GM18505 (cell line): ENCODE data around the gene SNX20.

ENCODE experiments used
- ATAC-seq: cut with Tn5 transposase; IDR thresholded peaks from one replicate; pipeline ENCODE4 v1.9.1; 2021; ENCODE audit not compliant: unreplicated experiment
- POLR2A ChIP-seq: IDR thresholded peaks from 4 replicates; pipeline ENCODE4 v1.6.1; 2011; ENCODE audit warnings: borderline replicate concordance; ENCODE audit not compliant: insufficient read depth, insufficient read length; ENCODE audit errors: extremely low read depth

The SNX20 gene

DNA sequence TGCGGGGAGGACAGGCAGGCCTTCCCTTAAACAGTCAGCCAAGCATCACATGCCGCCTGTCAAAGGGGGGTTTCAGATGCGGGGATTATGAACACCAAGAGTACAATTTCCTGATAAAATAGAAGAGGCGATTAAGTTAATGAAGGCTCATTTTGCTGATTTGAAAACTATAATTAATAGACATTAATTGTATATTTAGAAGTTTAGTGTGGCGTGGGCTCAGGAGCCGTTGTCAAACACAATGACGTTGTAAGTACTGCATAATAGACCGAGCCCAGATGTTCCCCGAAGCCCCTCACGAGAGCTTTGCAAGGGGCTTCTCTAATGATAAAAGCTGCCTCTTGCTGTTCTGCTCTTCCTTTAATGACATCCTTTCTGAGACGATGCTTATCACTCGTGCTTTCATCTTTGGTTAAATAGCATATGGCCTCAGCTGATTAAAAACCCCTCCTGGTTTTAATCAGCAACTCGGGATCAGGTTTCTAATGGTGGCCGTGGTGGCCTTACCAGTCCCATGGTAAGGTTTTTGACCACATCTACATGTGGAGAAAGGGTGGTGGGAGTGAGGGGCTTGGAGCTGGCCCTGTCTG is 28.2 kb downstream of the SNX20 start:
- no peak for ATAC-seq
- no peak for TF ChIP-seq POLR2A

DNA sequence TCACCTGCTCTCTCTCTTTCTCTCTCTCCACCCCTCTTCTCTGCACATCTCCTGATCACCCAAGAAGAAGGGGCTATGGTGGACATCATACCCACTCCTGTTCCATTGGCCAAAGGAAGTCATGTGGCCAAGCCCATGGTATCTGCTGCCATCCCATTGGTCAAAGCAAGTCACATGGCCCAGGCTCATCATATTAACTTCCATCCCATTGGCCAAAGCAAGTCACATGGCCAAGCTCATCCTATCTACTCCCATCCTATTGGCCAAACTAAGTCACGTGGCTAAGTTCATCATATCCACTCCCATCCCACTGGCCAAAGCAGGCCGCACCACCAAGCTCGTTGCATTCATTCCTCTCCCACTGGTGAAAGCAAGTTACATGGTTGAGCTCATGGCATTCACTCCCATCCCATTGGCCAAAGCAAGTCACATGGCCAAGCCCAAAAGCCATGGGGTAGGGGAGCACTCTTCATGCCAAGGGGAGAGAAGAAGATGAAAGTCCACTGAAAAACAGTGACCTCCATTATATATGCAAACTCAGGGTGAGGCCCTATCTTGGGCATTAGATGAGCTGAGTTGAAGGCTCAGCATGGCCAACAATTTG is 29.2 kb downstream of the SNX20 start:
- no peak for ATAC-seq
- no peak for TF ChIP-seq POLR2A

DNA sequence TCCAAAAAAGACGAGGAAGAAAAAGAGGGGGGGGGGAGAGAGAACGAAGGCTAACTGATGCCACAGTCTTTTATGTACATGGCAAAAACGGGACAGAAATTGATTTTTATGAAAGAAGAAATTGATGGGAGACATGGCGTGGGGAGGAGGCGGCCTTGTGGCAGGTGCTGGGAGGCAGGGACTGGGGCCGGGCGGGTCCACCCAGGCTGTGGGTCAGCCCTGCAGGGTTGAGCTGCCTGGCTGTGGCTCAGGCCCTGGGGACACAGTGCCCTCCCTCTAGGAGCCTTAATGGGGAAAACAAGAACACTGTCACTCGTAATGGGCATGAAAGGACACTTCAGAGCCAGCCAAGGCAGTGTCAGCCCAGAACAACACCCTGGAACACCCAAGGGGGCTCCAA is 34.8 kb downstream of the SNX20 start:
- TF ChIP-seq POLR2A: no peak
- ATAC-seq: no peak

DNA sequence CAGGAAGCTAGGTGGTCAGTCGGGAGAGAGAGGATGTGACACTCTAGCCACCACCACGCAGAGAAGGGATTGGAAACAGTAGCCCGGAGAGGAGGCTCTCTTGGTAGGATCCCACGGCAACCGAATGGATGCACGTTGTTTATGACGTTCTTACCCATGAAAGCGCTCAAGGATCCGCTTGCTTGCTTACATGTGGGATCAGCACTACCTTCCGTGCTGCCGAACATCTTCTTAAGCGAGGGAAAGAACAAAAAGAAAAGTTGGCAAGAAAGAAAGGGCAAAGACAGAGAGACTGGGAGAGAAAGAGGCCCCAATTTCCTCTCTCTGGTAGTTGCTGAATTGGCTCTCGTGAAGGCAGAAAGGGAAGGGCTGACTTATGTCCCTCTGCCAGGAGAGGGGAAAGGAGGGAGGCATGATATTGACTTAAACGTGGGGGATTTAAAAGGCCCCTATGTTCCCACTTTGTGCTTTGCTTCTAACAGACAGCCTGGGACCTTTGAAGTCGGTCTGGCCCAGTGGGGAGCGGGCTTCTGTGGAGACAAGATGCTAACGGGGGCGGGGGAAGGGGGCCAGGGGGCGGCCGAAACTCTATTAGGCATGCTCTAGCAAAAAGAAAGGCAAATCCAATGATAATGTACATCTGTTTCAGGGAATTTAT is 35.4 kb downstream of the SNX20 start:
- no peak for ATAC-seq
- TF ChIP-seq POLR2A: no peak

DNA sequence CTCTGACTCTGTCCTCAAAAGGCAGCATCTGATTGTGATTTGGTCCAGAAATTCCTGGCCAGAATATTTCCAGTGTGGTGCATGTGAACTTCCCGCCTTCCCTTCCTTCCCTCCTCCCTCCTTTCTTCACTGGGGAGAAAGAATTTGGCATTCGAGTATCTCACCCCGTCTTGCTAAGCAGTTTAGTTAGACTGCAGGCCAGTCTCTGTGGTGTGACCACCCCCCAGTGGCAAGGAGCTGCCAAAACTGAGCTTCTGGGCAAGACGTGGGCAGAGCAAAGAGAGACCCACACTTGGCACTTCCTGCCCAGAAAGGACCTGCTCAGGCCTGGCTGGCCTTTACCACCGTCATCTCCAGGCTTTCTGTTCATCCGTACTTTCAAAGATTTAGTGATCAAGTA is 36.4 kb downstream of the SNX20 start:
- TF ChIP-seq POLR2A: no peak

DNA sequence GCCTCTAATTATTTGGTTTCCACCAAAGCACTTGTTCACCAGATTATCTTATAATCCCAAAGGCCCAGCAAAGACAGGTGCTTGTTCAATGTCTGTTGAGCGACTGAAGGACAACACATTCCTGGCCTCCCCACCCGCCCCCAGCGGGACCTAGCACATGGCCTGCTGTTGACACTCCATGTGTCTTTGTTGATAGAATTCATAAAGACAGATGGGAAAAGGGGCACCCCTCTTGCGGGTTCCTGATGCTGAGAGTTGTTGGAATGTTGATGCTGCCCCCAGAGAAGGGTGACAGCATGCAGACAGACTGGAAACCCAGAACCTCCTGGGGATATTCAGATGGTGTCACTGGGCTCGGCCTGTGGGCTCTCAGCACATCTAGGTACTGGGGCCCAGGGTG is 36.9 kb downstream of the SNX20 start:
- no peak for TF ChIP-seq POLR2A
- ATAC-seq: no peak

More for the DNA sequence above, 36.4 kb downstream of the SNX20 start:
- no peak for ATAC-seq

DNA sequence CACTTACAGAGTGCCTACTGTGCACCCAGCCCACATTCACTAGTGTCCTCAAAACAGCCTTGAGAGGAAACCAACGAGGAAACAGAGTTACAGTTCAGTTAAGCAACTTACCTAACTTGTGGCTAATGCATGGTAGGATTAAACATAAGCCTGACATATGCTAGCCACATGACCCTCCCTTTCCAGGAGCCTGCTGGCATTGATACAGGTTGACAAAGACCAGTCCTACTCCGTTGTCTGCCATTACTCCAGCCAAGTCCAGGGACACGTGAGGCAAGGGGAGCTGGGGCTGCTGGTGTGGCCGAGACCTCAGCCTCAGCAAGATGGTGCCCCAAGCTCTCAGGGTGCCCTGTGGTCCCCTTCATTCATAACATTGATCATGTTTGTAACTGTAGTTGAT is 37.9 kb downstream of the SNX20 start:
- no peak for TF ChIP-seq POLR2A
- ATAC-seq: no peak

DNA sequence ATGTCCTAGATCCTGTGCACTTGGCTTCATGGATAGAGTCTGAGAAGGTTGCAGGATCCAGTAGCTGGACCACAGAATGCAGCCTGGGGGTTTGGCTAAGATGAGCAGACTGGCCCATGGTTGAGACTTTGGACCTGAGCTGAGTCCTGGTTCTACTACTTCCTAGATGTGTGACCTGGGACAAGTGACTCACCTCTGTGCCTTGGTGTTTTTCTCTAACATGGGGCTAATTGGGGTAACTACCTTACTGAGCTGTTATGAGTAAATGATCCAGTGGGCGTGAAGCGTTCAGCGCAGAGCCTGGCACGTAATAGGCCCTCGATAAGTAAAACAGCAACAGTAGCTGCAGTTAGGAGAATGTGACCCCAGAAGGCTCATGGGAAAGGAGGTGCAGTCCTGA is 38.8 kb downstream of the SNX20 start:
- no peak for ATAC-seq
- TF ChIP-seq POLR2A: no peak

DNA sequence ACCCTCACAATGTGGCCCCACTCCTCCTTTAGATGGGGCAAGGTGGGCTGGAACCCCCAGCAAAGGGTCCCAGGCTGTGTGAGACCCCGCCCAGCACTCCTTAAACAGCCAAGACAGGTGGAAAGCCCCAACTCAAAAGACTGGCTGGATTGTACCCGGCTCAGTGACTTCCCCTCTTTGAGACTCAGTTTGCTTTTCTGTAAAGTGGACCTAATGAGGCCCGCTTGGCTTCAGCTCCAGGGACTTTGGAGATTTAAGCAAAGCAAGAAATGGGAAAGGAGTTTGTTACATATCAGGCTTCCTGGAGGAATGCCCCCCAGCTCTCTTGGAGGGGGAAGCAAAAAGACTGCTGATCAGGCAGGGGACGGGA is 39.3 kb downstream of the SNX20 start:
- ATAC-seq: no peak
- no peak for TF ChIP-seq POLR2A

DNA sequence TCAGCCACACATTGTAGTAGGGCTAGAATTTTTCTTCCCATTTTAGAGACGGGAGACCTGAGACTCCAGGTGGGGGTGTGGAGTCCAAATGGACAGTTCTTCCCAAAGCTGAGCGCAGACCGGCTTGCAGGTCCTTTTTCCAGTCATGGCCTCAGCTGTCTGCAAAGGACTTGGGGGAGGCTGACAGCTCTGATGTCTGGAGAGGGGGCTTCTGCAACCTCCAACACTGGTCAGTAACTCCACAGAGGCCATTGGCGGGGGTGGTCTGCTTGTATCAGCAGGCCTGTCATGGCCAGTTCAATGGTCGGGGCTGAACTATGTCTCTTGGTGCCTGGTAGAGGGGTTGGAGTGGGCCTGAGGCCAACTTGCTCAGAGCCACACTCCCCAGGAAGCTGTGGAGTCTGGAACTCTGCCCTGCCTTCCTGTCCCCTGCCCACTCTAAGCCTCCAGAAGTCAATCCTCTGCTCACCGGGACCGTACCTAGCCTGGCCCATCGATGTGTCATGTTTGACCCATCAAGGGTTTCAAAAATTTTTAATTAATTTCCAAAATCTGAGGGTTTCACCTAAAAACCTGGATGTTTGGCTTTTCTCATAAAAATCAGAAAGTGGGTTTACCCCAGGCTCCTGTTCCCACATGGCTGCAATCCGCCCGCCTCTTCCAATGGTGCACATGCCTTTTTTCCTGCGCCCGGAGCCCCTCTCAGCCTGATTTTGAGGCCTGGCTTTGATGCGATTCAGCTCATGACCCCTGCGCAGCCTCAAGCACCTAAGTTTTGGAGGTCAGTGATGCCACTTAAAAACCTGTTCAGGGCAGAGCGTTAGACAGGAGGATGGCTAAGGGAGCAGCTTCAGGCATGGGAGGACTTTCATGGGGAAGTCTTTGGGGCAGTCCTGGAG is 39.9 kb downstream of the SNX20 start:
- TF ChIP-seq POLR2A: no peak
- ATAC-seq: no peak

DNA sequence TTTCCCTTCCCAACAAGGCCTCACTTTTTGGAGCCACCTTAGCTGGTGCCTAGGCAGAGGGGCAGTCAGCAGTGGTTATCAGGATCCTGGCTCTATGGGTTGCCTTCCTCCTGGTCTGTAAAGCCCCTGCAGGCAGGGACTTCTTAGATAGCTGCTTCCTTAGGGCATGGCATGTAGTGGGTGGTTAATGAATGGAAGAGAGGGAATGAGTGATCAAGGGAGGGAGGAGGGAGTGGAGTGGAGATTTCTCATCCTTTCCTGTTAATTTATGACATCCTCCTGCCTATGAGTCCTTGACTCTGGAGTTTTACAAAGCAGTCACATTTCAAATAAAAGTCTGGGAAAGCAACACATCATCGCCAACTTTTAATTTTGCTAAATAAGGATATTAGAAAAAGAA is 40.7 kb downstream of the SNX20 start:
- ATAC-seq: no peak
- no peak for TF ChIP-seq POLR2A

DNA sequence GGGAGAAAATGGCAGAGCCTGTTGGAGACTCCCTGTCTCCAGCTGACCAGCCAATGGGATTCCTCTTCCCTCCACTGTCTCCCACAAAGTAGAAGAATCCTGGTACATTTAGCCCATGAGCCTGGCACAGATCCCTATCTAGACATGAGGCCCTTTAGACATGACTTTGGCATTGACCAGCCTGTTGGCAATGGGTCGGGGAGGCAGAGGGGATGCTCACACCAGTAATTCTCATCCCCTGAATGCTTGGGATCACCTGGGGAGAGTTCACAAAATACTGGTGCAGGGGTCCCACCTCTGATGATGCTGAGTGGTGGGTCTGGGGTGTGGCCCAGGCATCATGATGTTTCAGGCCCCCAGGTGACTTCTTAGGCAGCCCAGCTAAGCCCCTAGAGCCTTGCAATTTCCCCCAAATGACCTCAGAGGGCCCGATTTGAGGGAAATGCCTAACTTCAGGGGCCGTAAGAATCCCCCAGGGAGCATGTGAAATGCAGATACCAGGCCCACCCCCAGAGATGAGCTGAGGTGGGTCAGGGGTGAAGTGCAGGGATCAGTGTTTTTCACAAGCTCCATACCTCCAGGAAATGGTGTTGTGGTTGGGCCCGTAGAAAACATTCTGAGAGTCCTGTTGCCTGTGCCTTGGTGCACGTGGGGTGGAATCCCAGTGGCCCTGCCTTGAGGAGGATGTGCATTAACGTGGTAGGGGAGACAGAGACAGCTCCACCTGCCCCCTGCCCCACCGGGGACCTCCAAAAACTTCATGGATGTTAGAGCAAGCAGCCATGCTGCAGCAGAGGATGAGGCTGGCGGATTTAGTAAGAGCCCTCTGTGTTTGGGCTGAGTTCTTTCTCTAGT is 42.1 kb downstream of the SNX20 start:
- no peak for ATAC-seq

More for the DNA sequence above, 42.1 kb downstream of the SNX20 start:
- TF ChIP-seq POLR2A: no peak
